Fibroblast of pulmonary artery (primary cell): ENCODE results near the gene ACOXL.

Experiments
- DNase-seq: peaks from one replicate; pipeline ENCODE4 v3.0.0-alpha.2; 2010; ENCODE audit warnings: low read depth
- H3K4me3 ChIP-seq: replicated peaks from 2 replicates; pipeline ENCODE4 v1.5.1; 2011; ENCODE audit warnings: low read depth, mild to moderate bottlenecking, control low read depth, low read length, moderate library complexity
- CTCF ChIP-seq: IDR thresholded peaks from 2 replicates; pipeline ENCODE4 v1.5.1; 2011; ENCODE audit warnings: mild to moderate bottlenecking, control low read depth, low read length, inconsistent platforms; ENCODE audit errors: missing control alignments

Gene ACOXL

GRCh38 chr2:110971811-110972210 is 239.4 kb downstream of the ACOXL start:
- H3K4me3 ChIP-seq = no peak overlapping the region
- no peak for TF ChIP-seq CTCF
- DNase-seq = no peak

DNA sequence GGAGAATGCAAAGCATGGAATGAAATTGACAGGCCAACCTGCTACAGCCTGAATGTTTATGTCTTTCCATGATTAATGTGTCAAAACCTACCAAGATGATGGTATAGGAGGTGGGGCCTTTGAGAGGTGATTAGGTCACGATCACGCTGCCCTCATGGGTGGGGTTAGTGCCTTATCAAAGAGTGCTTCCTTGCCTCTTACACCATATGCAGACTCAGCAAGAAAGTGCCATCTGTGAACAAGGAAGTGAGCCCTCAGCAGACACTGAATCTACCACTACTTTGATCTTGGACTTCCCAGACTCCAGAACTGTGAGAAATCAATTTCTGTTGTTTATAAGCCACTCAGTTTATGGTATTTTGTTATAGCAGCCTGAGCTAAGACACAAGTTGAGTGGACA is 240.9 kb downstream of the ACOXL start:
- no peak for DNase-seq
- TF ChIP-seq CTCF = no peak
- H3K4me3 ChIP-seq = no peak overlapping the region

DNA sequence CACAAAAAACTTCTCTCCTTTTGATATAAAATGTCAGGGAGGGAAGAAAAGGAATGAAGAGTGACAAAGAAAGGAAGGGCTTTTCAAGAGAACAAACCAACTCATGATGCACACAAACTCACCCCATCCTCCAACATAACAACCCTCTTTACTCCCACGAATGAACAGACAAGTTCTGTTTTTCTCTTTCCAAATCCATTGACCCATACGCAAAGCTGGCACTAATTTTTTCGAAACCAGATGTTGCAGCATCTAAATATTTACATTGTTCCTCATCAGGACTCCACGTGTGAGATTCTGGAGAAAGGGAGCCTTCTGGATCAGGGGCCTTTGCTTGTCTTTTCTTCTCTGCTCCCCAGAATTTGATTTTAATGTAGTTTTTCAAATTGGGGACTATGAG is 245.0 kb downstream of the ACOXL start:
- no peak overlapping the region for H3K4me3 ChIP-seq
- TF ChIP-seq CTCF = no peak
- no peak for DNase-seq

DNA sequence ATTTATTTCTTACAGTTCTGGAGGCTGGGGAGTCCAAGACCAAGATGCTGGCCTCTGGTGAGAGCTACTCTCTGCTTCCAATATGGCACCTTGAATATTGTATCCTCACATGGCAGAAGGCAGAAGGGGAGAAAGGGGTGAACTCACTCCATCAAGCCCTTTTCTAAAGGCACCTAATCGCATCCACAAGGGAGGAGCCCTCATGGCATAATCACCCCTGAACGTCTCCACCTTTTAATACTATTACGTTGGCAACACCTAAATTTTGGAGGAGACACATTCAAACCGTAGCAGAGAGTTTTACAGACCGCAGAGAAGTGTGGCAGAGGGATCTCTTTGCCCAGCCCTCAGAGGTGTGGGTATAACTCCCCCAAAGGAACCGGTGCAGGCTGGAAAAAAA is 245.8 kb downstream of the ACOXL start:
- DNase-seq = no peak
- H3K4me3 ChIP-seq = no peak overlapping the region
- no peak for TF ChIP-seq CTCF

DNA sequence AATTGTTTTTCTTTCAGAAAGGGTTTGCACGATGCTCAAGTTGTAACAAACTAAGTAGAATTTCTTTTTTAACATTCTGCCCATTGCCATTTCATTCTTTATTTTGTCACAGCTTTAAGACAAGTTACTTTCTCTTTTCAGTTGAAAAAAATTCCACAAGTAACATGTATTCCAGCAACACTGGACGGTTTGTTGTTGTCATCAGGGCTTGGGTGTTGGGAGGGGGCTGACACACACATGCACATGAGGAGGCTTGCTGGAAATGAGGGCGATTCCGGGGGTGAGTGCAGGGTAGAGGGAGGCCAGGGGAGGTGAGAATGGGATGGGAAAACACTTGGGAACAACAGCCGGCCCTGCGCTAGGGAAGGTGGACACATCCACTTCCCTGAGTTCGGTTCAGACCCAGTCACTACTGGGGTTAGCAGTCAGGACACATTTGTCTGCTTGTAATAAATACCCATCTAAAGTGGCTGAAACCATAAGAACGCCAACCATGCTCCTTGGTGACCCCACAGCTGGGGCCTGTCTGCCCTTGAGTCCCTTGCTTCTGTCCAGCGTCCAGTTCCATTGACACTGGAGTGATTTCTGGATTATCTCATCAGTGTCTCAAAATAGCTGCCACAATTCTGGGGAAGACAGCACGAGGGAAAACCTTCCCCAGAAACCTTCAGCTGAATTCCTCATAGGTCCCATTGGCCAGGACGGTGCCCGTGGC is 246.5 kb downstream of the ACOXL start:
- TF ChIP-seq CTCF = no peak
- no peak for DNase-seq
- H3K4me3 ChIP-seq = no peak overlapping the region

- H3K4me3 ChIP-seq = no peak overlapping the region
- no peak for DNase-seq
- no peak for TF ChIP-seq CTCF
Observed at GRCh38 chr2:110979471-110980338, 247.3 kb downstream of the ACOXL start.
